PC-9 (cell line): ENCODE measurements around the gene KRCC1.

Source experiments
- EZH2 ChIP-seq: fragments of 200-600 bp; sonication (generic); IDR thresholded peaks from 2 replicates; pipeline ENCODE4 v1.8.0; 2017; ENCODE audit warnings: antibody characterized with exemption, low read depth
- TF ChIP-seq, protein P1 (sequence below): fragments of 200-600 bp; sonication (generic); conservative IDR thresholded peaks from 2 replicates; pipeline ENCODE4 v1.6.1; 2017; ENCODE audit warnings: mixed run types, antibody characterized with exemption, mild to moderate bottlenecking, moderate library complexity

DNA sequence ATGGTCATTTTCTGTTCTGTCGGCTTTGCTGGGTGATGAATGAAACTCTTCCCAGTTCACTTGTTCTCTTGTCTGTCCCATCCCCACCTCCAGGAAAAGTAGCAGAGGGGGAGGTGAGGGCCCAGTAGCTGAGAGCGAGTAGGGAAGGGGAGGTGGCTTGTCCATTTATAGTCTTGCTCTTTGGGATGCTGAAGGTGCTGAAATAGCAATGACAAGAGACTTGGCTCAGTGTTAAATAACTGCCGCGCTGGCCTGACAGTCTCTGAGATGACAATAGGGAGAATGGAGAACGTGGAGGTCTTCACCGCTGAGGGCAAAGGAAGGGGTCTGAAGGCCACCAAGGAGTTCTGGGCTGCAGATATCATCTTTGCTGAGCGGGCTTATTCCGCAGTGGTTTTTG lies 12.0 kb upstream of the KRCC1 start, which contains the start of gene SMYD1:
- TF ChIP-seq, protein P1, sequence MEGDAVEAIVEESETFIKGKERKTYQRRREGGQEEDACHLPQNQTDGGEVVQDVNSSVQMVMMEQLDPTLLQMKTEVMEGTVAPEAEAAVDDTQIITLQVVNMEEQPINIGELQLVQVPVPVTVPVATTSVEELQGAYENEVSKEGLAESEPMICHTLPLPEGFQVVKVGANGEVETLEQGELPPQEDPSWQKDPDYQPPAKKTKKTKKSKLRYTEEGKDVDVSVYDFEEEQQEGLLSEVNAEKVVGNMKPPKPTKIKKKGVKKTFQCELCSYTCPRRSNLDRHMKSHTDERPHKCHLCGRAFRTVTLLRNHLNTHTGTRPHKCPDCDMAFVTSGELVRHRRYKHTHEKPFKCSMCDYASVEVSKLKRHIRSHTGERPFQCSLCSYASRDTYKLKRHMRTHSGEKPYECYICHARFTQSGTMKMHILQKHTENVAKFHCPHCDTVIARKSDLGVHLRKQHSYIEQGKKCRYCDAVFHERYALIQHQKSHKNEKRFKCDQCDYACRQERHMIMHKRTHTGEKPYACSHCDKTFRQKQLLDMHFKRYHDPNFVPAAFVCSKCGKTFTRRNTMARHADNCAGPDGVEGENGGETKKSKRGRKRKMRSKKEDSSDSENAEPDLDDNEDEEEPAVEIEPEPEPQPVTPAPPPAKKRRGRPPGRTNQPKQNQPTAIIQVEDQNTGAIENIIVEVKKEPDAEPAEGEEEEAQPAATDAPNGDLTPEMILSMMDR = no peak
- no peak for TF ChIP-seq EZH2
